OCI-LY3 (cell line): ENCODE data around the gene KRT15.

Experiments used
- CTCF ChIP-seq: fragments of 200-600, 300-600 bp; sonication (generic); IDR thresholded peaks from 2 replicates; pipeline ENCODE4 v1.5.1; 2014; ENCODE audit warnings: antibody characterized with exemption, low read length, low read depth
- EZH2phosphoT487 ChIP-seq: fragments of 200-600 bp; shearing (Covaris generic); IDR thresholded peaks from 2 replicates; pipeline ENCODE4 v1.6.1; 2018; ENCODE audit warnings: antibody characterized with exemption, mixed run types, low read depth

DNA sequence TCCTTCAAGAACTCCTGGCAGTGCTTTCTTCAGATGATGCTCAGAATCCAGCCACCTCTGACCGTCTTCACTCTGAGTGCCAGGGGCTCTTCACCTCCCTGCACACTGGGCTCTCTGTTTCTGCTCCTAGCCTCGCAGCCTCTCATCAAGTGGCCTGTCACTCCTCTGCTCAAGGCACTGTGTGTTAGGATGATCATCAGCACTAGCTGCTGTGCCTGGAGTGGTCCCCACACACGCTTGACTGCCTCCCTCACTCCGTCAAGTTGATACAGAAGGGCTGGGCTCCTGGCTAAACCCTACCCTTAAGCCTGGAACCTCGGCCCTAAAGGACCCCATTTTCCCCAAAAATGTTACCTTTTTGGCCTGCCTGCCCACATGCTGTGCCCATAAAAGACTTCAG, 37.6 kb upstream of the KRT15 start:
- TF ChIP-seq CTCF (no peak), EZH2phosphoT487 (no peak)
